Endothelial cell of umbilical vein (primary cell): ENCODE results near the gene RPRD1A. TPM values are rescaled to one million over a fixed set of nuclear protein-coding genes. Genes with fewer than 3 reads are reported as not detected.

Experiments
- BruUV-seq: library from RNA; stranded (reverse); fragments of 400-500 nt; replicated peaks from 2 replicates; lab custom pipeline; 2021; lab: Mats Ljungman, UMichigan
- CTCF ChIA-PET: fragments of 300-600, 350-600 bp; sonication (Branson Sonifier 250); formaldehyde crosslinking; loops from one replicate; lab custom pipeline; 2021; ENCODE audit warnings: antibody characterized with exemption, inconsistent platforms; lab: Charles Lee
- POLR2A ChIA-PET: fragments of 300-600, 350-600 bp; sonication (Branson Sonifier 250); formaldehyde crosslinking; loops from one replicate; lab custom pipeline; 2021; ENCODE audit warnings: antibody characterized with exemption, inconsistent platforms; lab: Charles Lee
- DNase-seq: peaks from one replicate; pipeline ENCODE4 v3.0.0-alpha.2; 2011; ENCODE audit warnings: low read depth, low spot score
- FAIRE-seq: peaks from 2 replicates; lab custom pipeline; 2011; peaks lifted over from hg19 to GRCh38; lab: Jason Lieb, UNC
- H2AFZ ChIP-seq: 2 replicates; pipeline ENCODE4 v1.6.0; 2012; ENCODE audit warnings: low read depth, low read length, control low read depth, inconsistent platforms
- H3K27ac ChIP-seq: 2 replicates; pipeline ENCODE4 v1.5.1; 2011; ENCODE audit warnings: low read depth, mild to moderate bottlenecking, control low read depth, low read length, moderate library complexity; ENCODE audit not compliant: insufficient read depth
- H3K27me3 ChIP-seq, 2 experiments: 2 replicates each; pipeline versions ENCODE4 v1.6.0 to v1.6.1; 2011; ENCODE audit warnings: low read length in 2 of 2, mixed read lengths in 1 of 2; ENCODE audit not compliant: control insufficient read depth in 2 of 2, insufficient read depth in 2 of 2
- H3K36me3 ChIP-seq, 2 experiments: 2 replicates in 1 of 2; 3 replicates in 1 of 2; pipeline ENCODE4 v1.5.1; 2011; ENCODE audit warnings: low read length in 2 of 2, mild to moderate bottlenecking in 1 of 2, moderate library complexity in 1 of 2; ENCODE audit not compliant: control insufficient read depth in 2 of 2, insufficient read depth in 2 of 2; ENCODE audit errors: extremely low read depth in 1 of 2
- H3K4me1 ChIP-seq: 3 replicates; pipeline ENCODE4 v1.5.1; 2011; ENCODE audit warnings: mild to moderate bottlenecking, low read length; ENCODE audit not compliant: control insufficient read depth, insufficient read depth; ENCODE audit errors: extremely low read depth
- H3K4me2 ChIP-seq: 2 replicates; pipeline ENCODE4 v1.6.1; 2011; ENCODE audit warnings: low read length, control low read depth, mixed read lengths; ENCODE audit not compliant: insufficient read depth
- H3K4me3 ChIP-seq, 3 experiments: fragments of 200-600 bp in 1 of 3; sonication (generic), shearing (Covaris generic) in 1 of 3; replicated peaks in 1 of 3; 2 replicates each; pipeline ENCODE4 v1.5.1; 2011 to 2016; ENCODE audit warnings: control low read depth in 3 of 3, low read length in 3 of 3, mild to moderate bottlenecking in 2 of 3, inconsistent platforms in 1 of 3, low read depth in 1 of 3, moderate library complexity in 1 of 3; ENCODE audit not compliant: insufficient read depth in 1 of 3
- H3K79me2 ChIP-seq: 2 replicates; pipeline ENCODE4 v1.6.0; 2012; ENCODE audit warnings: low read length, inconsistent platforms; ENCODE audit not compliant: control insufficient read depth, insufficient read depth
- H3K9ac ChIP-seq: replicated peaks from 2 replicates; pipeline ENCODE3; 2011; ENCODE audit warnings: low read length, control low read depth; ENCODE audit not compliant: insufficient read depth; ENCODE audit errors: extremely low read depth
- H3K9me1 ChIP-seq: replicated peaks from 3 replicates; pipeline ENCODE4 v1.6.0; 2011; ENCODE audit warnings: mild to moderate bottlenecking, low read length; ENCODE audit not compliant: control insufficient read depth, insufficient read depth; ENCODE audit errors: extremely low read depth
- H3K9me3 ChIP-seq: replicated peaks from 2 replicates; pipeline ENCODE4 v1.5.1; 2012; ENCODE audit warnings: low read length, inconsistent platforms; ENCODE audit not compliant: control insufficient read depth, insufficient read depth
- H4K20me1 ChIP-seq: replicated peaks from 2 replicates; pipeline ENCODE3; 2011; ENCODE audit warnings: mild to moderate bottlenecking, low read length; ENCODE audit not compliant: control insufficient read depth, insufficient read depth; ENCODE audit errors: extremely low read depth
- CTCF ChIP-seq, 2 donors: IDR thresholded peaks; 1 replicate in 1 of 2; 2 replicates in 1 of 2; pipeline ENCODE4 v1.5.1; 2011; ENCODE audit warnings: low read length in 2 of 2, mild to moderate bottlenecking in 2 of 2, moderate library complexity in 2 of 2, control low read depth in 1 of 2, inconsistent platforms in 1 of 2, low read depth in 1 of 2; ENCODE audit not compliant: insufficient read depth in 1 of 2; ENCODE audit errors: extremely low read depth in 1 of 2
- EZH2 ChIP-seq: IDR thresholded peaks from 2 replicates; pipeline ENCODE4 v1.6.1; 2012; ENCODE audit warnings: borderline replicate concordance, low read depth, mild to moderate bottlenecking, moderate library complexity, low read length, inconsistent platforms; ENCODE audit not compliant: severe bottlenecking
- FOS ChIP-seq: IDR thresholded peaks from 2 replicates; pipeline ENCODE4 v1.6.1; 2011; ENCODE audit warnings: mild to moderate bottlenecking, low read length, moderate library complexity, borderline replicate concordance; ENCODE audit not compliant: insufficient read depth
- GATA2 ChIP-seq: IDR thresholded peaks from 2 replicates; pipeline ENCODE4 v1.7.0; 2011; ENCODE audit warnings: low read depth, mild to moderate bottlenecking, moderate library complexity, mixed read lengths, low read length; ENCODE audit not compliant: insufficient read length, insufficient read depth
- JUN ChIP-seq: IDR thresholded peaks from 2 replicates; pipeline ENCODE4 v1.6.1; 2011; ENCODE audit warnings: borderline replicate concordance, low read depth; ENCODE audit not compliant: insufficient read length, insufficient read depth
- MYC ChIP-seq: IDR thresholded peaks from one replicate; pipeline ENCODE4 v1.6.1; 2011; ENCODE audit warnings: mild to moderate bottlenecking, low read depth, low read length
- POLR2A ChIP-seq: IDR thresholded peaks from 2 replicates; pipeline ENCODE4 v1.6.1; 2012; ENCODE audit warnings: low read depth, mild to moderate bottlenecking, control low read depth, low read length
- POLR2AphosphoS5 ChIP-seq: IDR thresholded peaks from 2 replicates; pipeline ENCODE4 v1.6.1; 2012; ENCODE audit warnings: low read depth, mild to moderate bottlenecking, control low read depth, low read length, moderate library complexity; ENCODE audit not compliant: insufficient read depth
- dilution Hi-C: fragments of 300-500 bp; cut with MboI; formaldehyde crosslinking; loops from one replicate; pipeline ENCODE4 v1.15.0; 2019; ENCODE audit warnings: low sequenced_read_pairs; ENCODE audit not compliant: extremely low pct_ligation_motif_present
- intact Hi-C: fragments of 100-400 bp; cut with micrococcal nuclease; formaldehyde crosslinking; loops from one replicate; pipeline ENCODE4 v1.10.0; 2022
- polyA plus RNA-seq, 4 experiments: library from polyadenylated mRNA; depleted of rRNA in 3 of 4; stranded (reverse) in 3 of 4; unstranded in 1 of 4; fragments of >200 nt; gene quantifications; 2 replicates each; pipeline versions ENCODE4 v1.2.1 to v1.2.3, GENCODE V29; 2011 to 2012; ENCODE audit warnings: missing spikeins in 1 of 4
- total RNA-seq: library from RNA; stranded (reverse); gene quantifications from 2 replicates; pipeline ENCODE4 v1.2.3, GENCODE V29; 2021
- TF ChIP-seq, protein P1 (sequence below): IDR thresholded peaks from 2 replicates; pipeline ENCODE4 v1.6.1; 2011; ENCODE audit not compliant: insufficient read depth, insufficient read length

Gene RPRD1A
- total and polyA plus RNA-seq, 2 donors (not counting 3 experiments of a cell fraction or from before 2014, with no cell fraction given), result 13.5 to 50.7 TPM

GRCh38 chr18:35971661-35972196 is 95.6 kb downstream of the RPRD1A start:
- Histone ChIP-seq H3K9ac (peak overlapping the region; percentile 44), H4K20me1 (no peaks in the 10 kb centered on the region), H3K36me3 (peaks cover 0 to 7% of the 10 kb centered on the region in 2 experiments), H3K9me3 (no peaks in the 10 kb centered on the region), H3K79me2 (peaks cover 20% of the 10 kb centered on the region), H3K27ac (peak overlapping the region; percentile 9), H3K4me2 (peak overlapping the region; percentile 90), H3K27me3 (peaks cover 4% of the 10 kb centered on the region in 2 experiments), H3K4me1 (peaks cover 18% of the 10 kb centered on the region), H2AFZ (peak overlapping the region; percentile 43), H3K9me1 (no peaks in the 10 kb centered on the region), H3K4me3 (peak overlapping the region; percentile 83 to 99 (median 91))
- TF ChIP-seq POLR2AphosphoS5, result no peak
- TF ChIP-seq, protein P1, sequence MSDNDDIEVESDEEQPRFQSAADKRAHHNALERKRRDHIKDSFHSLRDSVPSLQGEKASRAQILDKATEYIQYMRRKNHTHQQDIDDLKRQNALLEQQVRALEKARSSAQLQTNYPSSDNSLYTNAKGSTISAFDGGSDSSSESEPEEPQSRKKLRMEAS, result no peak
- no peak for TF ChIP-seq EZH2
- no peak for TF ChIP-seq MYC
- TF ChIP-seq GATA2, result no peak
- TF ChIP-seq JUN, result no peak
- CTCF ChIA-PET, result interaction anchor here (1.0 to 1.9 kb wide), 6 partner anchors 21 to 585 kb away, joined by 3 to 8 read pairs (median 4); no protein-coding TSS in a partner anchor
- POLR2A ChIA-PET, result interaction anchor here (0.7 kb wide), 1 partner anchor 88 kb away, joined by 4 read pairs; no protein-coding TSS in a partner anchor
- dilution Hi-C loops (no loop called here), intact Hi-C loops (loop anchor here (1.0 to 10.0 kb wide), 7 partner anchors 21 to 729 kb away; partner anchors contain the start of genes ELP2, GALNT1, SLC39A6 and ZNF397)
- FAIRE-seq (no peak), DNase-seq (no peak)
- BruUV-seq, result TSS peak; percentile 74

DNA sequence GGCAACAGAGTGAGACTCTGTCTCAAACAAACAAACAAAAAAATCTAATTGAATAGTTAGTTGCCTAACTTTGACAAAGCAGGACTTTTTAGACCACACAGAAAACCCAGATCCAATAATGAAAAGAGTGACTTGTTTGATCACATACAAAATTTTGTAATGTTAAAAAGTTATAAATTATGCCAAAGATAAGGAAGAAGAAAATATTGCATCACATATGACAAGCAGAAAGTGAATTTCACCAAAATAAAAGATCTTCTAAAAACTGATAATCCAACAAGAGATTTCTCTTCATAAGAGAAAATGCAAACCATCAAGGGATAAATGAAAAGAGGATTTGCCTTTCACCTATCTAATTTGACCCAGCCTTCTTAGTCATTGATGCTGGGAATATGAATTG is 97.7 kb downstream of the RPRD1A start:
- Histone ChIP-seq H3K36me3 (no peaks in the 10 kb centered on the region), H3K4me1 (peaks cover 18% of the 10 kb centered on the region), H2AFZ (no peak overlapping the region), H4K20me1 (no peaks in the 10 kb centered on the region), H3K27me3 (peaks cover 4 to 7% of the 10 kb centered on the region in 2 experiments), H3K9me1 (no peaks in the 10 kb centered on the region), H3K4me3 (no peak overlapping the region), H3K9ac (no peak overlapping the region), H3K27ac (no peak overlapping the region), H3K9me3 (no peaks in the 10 kb centered on the region), H3K79me2 (peaks cover 17% of the 10 kb centered on the region), H3K4me2 (no peak overlapping the region)
- dilution Hi-C loops (no loop called here), intact Hi-C loops (loop anchor here (5.0 to 10.0 kb wide), 4 partner anchors 385 to 727 kb away; partner anchors contain the start of genes GALNT1 and ZNF397)
- TF ChIP-seq CTCF (IDR thresholded peaks at IDR 0.05; ENCODE audit: extremely low read depth in 1 of 2, insufficient read depth in 1 of 2, low read depth in 1 of 2, low read length in 2 of 2) (no peak), GATA2 (no peak), EZH2 (no peak), POLR2AphosphoS5 (no peak), MYC (no peak), JUN (no peak), FOS (no peak), POLR2A (no peak)
- TF ChIP-seq, protein P1, result no peak
- no peak for DNase-seq
- ChIA-PET CTCF (no interaction called here), POLR2A (no interaction called here)
- BruUV-seq, result no TSS peak
- no peak for FAIRE-seq
